HG02642 (cell line): ENCODE data around the gene UPF1.
"Not testable (repeated sequence)": the region's sequence is repeated elsewhere in the genome, so short reads cannot be mapped to it uniquely, and the experiment has no call there.

Experiments used
- ATAC-seq: cut with Tn5 transposase; IDR thresholded peaks from one replicate; pipeline ENCODE4 v1.9.1; 2021; ENCODE audit warnings: mild to moderate bottlenecking; ENCODE audit not compliant: unreplicated experiment, poor library complexity

The UPF1 gene

GRCh38 chr19:18895038-18895823 lies 63.5 kb downstream of the UPF1 start:
- ATAC-seq = no peak

GRCh38 chr19:18895824-18896341 lies 64.1 kb downstream of the UPF1 start, which contains the start of gene CERS1:
CERS1 (minus strand) TSS chr19:18896158; CDS start chr19:18896072, 86 bp downstream.
- no peak for ATAC-seq

DNA sequence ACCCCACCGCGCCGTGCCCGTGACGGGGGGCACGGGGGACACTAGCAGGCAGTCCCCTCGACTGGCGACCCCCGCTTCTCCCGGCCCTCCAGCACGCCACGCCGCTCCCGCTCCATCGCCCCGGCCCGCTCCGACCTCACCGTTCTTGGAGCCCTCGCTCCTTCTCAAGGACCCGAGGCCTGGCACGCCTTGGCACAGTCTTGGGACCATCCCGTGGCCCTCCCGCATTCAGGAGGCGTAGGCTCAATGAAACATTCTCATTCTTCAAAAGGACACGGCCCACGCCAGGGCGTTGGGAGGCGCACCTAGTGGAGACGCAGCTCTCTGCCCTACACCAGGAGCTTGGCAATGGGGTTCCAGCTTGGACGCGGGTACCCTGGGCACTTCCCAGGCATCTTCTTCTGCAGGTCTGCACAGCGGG lies 64.7 kb downstream of the UPF1 start:
- ATAC-seq = no peak

DNA sequence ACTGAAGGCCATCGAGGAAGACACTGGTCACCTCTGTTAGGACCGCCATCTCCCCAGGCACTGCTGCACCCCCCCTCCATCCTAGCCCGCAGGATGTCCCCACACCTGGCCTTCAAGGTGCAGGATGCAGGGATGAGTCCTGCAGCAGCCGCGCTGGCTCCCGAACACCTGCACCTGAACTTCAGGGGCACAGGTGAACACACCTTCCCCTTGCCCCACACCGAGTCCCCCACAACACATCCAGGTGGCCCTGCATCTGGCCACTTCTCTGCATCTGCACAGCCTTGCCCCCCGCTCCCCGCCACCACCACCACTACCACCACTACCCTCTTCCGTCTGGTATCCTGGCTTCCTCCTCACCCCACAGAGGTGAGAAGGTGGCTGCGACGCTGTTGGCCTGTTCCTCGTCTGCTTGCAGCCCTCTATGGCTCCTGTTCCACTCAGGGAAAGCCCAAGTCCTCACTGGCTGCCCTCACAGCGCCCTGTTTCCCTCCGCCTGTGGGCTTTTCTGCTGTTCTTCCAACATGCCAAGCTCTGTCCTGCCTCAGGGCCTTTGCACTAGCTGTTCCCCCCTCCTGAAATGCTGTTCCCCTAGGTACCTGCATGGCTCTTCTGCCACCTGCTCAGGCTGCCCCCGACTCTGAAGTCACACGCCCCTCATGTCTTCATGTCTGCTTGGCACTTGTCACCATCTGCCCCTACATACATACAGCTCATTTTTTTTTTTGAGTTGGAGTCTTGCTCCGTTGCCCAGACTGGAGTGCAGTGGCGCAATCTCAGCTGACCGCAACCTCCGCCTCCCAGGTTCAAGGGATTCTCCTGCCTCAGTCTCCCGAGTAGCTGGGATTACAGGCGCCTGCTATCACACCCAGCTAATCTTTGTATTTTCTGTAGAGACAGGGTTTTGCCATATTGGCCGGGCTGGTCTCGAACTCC lies 65.6 kb downstream of the UPF1 start:
- no peak for ATAC-seq

GRCh38 chr19:18898081-18898606 lies 66.4 kb downstream of the UPF1 start:
- no peak for ATAC-seq

GRCh38 chr19:18898607-18899408 lies 67.0 kb downstream of the UPF1 start:
- no peak for ATAC-seq

DNA sequence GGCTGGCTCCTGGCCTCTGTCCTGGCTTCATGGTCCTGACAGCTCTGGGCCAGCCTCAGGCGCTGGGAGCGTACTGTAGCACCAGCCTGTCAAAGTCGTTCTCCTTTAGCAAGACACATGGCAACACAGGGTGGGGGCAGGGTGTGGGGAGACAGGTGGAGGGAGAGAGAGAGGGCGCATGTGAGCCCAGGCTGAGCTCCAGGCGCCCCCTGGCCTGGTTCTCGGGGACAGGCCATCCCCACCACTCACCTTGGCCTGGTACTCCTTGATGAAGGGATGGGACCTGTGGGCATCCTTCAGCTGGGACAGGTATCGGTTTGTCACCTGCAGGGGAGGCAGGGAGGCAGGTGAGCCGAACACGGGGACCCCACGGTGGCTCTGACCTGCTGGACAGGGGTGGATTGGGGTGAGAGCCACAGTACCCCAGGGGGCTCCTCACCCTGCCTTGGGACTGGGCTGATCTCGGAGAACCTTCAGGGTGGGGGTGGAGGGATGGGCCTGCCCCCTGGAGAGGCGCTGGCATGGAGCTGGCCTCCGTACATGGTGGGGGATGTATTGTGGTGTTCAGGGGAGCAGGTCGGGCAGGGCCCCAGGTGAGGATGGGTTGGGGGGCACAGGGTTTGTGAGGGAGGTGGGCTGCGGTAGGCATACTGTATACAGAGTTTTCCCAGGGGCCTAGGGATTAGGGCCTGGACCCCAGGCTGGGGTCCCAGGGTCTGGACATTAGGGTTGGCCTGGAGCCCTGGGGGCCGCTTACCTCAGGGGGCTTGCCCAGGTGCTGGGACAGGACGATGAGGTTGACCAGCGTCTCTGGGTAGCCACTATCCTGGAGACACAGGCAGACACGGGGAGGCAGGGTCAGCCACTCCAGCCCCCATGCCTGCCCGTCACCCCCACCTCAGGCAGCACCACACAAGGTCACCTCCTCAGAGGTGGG lies 68.1 kb downstream of the UPF1 start:
- no peak for ATAC-seq

- no peak for ATAC-seq
Observed at GRCh38 chr19:18900700-18901481, 69.1 kb downstream of the UPF1 start.

DNA sequence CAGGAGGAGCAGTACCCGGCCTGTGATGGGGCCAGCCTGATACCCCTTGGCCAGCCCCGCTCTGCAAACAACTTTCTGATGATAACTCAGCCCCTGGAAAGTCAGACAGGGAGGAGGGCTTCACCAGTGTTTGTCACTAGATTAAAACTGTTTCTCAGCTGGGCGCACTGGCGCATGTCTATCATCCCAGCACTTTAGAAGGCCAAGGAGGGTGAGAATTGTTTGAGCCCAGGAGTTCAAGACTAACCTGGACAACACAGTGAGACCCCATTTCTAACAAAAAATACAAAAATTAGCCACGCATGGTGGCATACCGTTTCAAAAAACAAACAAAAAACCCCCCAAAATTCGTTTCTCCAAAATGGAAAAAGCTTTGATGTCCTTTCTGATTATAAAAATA lies 69.7 kb downstream of the UPF1 start:
- no peak for ATAC-seq

- not testable (repeated sequence) for ATAC-seq
Observed at GRCh38 chr19:18902519-18902918, 70.8 kb downstream of the UPF1 start.

GRCh38 chr19:18903156-18904037 lies 71.6 kb downstream of the UPF1 start:
- ATAC-seq = no peak

DNA sequence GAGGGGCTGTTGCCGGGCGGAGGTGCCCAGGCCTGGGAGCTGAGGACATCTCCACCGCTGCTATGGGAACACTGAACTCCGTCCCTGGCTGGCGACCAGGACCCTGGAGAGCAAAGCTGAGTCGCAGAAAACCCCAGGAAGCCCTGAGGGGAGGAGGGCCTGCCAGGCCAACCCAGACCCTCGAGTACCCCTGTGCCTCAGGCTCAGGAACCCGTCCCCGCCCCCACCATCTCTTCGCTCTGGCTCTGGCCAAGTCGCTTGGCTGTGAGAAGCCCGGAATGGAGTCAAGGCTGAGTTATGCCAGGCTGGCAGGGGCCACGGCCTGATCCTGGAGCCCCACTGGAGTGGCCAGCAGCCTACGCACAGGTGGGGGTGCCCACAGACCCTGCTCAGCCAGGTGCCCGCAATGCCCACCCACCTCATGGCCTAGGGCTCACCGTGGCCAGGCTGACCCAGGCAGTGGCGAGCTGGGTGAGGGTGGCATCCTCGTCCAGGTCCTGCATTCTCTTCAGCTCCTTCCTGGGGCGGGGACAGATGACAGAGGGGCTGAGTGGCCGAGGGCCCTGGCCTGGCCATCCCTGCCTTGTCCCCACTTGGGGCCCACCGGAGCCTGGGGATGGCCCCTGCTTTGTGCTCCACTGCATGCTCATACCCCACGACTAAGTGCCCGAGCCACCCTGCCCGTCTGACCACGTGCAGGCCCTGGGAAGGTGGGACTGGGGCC lies 72.7 kb downstream of the UPF1 start:
- no peak for ATAC-seq

- ATAC-seq = no peak
Observed at GRCh38 chr19:18905058-18905456, 73.3 kb downstream of the UPF1 start.

DNA sequence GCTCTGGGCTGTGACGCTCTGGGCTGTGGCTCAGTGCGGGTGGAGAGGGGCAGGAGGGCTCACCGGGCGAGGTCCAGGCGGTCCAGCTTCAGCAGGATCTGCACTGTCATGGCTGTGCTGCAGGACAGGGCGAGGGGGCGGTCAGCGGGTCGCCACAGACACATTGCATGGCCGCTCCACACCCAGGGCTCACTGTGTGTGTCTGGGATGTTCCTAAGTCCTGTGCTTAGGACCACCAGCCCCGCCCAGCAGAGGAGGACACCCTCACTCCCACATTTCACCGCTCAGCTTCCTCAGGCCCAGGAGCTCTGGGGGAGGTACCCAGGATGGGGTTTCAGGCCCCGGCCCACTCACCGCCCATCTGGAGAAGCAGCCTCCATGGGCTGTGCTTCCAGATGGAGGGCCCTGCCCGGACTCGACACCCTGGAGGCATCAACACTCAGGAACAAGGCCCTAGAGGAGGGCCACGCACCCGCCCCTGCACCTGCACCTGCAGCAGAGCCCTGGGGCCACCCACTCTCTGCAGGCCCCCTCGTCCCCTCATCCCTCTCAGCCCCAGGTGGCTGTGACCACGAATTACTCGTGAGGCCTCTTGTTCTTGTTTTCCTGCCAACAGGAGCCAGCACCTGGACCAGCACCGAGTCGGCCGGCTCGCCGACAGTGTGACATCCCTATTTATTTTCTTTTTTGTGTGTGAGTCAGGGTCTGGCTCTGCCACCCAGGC lies 73.9 kb downstream of the UPF1 start:
- no peak for ATAC-seq

- no peak for ATAC-seq
Observed at GRCh38 chr19:18906605-18907519, 75.1 kb downstream of the UPF1 start.
